Activated naive CD4-positive, alpha-beta T cell treated with anti-CD3 and anti-CD28 coated beads, Interleukin-2, amount 50 U/mL, for 24 hours (primary cell): ENCODE data around the gene LRIF1.
A peak's percentile ranks its signal among the peaks of the same experiment; 100 is the strongest.

ENCODE experiments used
- H3K27ac Mint-ChIP-seq: one replicate; pipeline ENCODE4 v1.8.0; 2021; ENCODE audit warnings: mild to moderate bottlenecking, mixed read lengths
- H3K27me3 Mint-ChIP-seq: one replicate; pipeline ENCODE4 v1.8.0; 2021; ENCODE audit warnings: mixed read lengths
- H3K36me3 Mint-ChIP-seq: one replicate; pipeline ENCODE4 v1.8.0; 2021; ENCODE audit warnings: mixed read lengths
- H3K4me1 Mint-ChIP-seq: one replicate; pipeline ENCODE4 v1.8.0; 2021; ENCODE audit warnings: mixed read lengths
- H3K4me3 Mint-ChIP-seq: one replicate; pipeline ENCODE4 v1.8.0; 2021; ENCODE audit warnings: mild to moderate bottlenecking, mixed read lengths
- H3K9me3 Mint-ChIP-seq: one replicate; pipeline ENCODE4 v1.8.0; 2021; ENCODE audit warnings: mixed read lengths

Gene LRIF1

DNA sequence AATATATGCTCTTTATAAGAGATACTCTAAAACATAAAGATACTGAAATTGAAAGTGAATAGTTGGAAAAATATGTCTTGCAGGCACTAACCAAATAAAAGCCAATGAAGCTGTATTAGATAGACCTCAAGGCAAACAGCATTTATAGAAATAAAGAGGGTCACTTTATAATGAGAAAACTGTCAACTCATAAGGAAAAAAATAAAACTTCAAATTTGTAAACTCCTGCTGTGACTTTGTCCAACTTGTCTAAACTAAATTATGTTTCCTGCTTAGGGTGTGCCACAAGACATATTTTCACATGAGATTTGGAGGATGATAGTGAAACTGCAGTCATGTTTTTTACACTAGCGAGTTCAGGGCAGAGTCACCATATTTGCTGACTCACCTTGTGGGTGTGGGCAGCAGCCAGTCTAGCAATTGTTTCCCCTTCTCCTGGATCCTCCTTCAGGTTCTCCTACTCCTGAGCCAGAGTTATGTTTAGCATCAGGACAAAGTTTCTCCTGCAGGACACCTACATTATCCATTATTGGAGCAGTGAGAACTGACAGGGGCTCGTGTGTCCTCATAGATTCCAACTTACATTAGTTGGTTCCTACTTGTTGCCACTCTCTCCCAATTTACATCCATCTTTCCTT, 46.9 kb downstream of the LRIF1 start:
- Mint-ChIP-seq H3K27ac (peak overlapping the region; percentile 0), H3K4me3 (peak overlapping the region; percentile 5), H3K9me3 (peaks cover 6% of the 10 kb centered on the region), H3K27me3 (no peaks in the 10 kb centered on the region), H3K4me1 (peaks cover 13% of the 10 kb centered on the region), H3K36me3 (peaks cover 8% of the 10 kb centered on the region)

DNA sequence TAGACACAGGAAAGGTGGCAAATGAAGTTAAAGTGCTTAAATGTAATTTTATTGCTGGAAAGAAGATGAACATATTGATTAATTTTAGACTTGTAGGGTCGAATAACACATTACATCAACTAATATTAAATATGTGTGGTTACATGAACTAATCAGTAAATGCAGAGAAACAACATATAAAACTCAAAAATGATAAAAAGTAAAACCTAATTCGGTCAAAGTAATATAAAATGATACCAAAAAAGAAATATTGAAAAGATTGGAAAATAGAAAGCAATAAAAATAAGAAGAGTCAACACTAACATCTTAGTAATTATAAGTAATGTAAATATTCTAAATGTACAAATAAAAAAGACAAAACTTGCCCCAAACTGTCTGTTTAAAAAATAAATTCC, 47.5 kb downstream of the LRIF1 start:
- peaks cover 13% of the 10 kb centered on the region for H3K4me1 Mint-ChIP-seq
- peak overlapping the region; percentile 5 for H3K4me3 Mint-ChIP-seq
- peaks cover 8% of the 10 kb centered on the region for H3K36me3 Mint-ChIP-seq
- H3K27ac Mint-ChIP-seq: no peak overlapping the region
- peaks cover 4% of the 10 kb centered on the region for H3K9me3 Mint-ChIP-seq
- no peaks in the 10 kb centered on the region for H3K27me3 Mint-ChIP-seq

DNA sequence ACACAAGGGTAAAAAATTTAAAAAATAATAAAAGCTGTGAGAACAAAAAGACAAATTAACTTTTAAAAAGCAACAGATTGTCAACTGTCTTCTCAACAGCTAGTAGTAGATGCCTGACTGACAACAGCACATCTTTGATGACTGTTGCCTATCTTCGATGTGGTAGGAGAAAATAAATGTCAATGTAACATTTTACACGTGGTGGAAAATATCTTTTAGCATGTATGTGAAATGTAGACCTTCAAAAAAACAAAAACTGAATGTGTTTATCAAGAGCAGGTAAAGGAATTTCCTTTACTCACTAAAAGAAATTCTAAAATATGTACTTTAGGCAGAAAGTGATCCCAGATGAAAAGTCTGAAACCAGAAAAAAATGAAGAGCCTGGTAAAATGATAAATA, 47.9 kb downstream of the LRIF1 start:
- no peak overlapping the region for H3K4me3 Mint-ChIP-seq
- peaks cover 13% of the 10 kb centered on the region for H3K4me1 Mint-ChIP-seq
- H3K36me3 Mint-ChIP-seq: peaks cover 8% of the 10 kb centered on the region
- H3K9me3 Mint-ChIP-seq: peaks cover 9% of the 10 kb centered on the region
- no peak overlapping the region for H3K27ac Mint-ChIP-seq
- H3K27me3 Mint-ChIP-seq: no peaks in the 10 kb centered on the region

DNA sequence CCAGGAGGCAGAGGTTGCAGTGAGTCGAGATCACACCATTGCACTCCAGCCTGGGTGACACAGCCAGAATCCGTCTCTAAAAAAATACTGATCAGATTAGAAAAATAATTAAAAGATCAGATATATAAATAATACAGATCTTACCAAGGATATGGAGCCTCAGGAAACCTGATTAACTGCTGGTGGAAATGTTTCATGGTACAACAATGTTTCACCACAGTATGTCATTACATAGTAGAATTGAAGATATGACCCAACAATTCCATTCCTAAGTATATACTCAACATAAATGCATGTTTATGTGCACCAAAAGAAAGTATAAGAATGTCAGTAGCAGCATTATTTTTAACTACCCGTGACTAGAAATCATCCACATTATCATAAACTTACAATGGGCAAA, 49.0 kb downstream of the LRIF1 start:
- Mint-ChIP-seq H3K27me3 (no peaks in the 10 kb centered on the region), H3K4me3 (no peak overlapping the region), H3K9me3 (peaks cover 12% of the 10 kb centered on the region), H3K4me1 (peaks cover 13% of the 10 kb centered on the region), H3K36me3 (peaks cover 6% of the 10 kb centered on the region), H3K27ac (no peak overlapping the region)

DNA sequence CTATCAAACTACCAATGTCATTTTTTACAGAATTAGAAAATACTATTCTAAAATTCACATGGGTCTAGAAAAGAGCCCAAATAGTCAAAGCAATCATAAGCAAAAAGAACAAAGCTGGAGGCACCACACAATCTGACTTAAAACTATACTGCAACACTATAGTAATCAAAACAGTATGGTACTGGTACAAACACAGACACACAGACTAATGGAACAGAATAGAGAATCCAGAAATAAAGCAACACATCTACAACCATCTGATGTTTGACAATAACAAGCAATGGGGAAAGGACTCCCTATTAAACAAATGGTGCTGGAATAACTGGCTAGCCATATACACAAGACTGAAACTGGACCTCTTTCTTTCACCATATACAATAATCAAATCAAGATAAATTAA, 50.9 kb downstream of the LRIF1 start:
- Mint-ChIP-seq H3K9me3 (peaks cover 17% of the 10 kb centered on the region), H3K4me3 (no peak overlapping the region), H3K36me3 (peaks cover under 1% of the 10 kb centered on the region), H3K4me1 (peaks cover 15% of the 10 kb centered on the region), H3K27me3 (no peaks in the 10 kb centered on the region), H3K27ac (no peak overlapping the region)

DNA sequence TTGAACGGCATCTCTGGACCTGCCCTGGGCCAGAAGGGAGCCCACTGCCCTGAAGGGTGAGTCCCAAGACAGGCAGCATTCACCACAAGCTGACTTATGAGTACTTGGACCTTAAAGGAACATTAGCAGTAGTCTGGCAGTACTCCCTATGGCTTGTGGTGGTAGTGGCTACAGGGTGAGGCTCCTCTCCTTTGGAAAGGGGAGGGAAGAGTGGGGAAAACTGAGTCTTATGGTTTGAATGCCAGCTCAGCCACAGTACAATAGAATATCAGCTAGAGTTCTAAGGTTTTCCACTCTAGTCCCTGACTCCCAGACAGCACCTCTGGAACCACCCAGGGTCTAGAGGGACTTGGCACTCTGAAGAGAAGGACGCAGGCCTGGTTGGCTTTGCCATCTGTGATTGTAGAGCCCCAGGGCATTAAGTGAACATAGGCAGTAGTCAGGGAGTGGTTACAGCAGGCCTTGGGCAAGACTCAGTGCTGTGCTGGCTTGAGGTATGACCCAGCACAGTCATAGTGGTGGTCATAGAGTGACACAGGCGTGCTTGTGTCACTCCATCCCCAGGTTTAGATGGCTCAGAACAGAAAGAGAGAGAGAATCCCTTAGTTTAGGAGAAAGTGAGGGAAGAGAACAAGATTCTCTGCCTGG, 59.7 kb downstream of the LRIF1 start:
- peaks cover 36% of the 10 kb centered on the region for H3K36me3 Mint-ChIP-seq

DNA sequence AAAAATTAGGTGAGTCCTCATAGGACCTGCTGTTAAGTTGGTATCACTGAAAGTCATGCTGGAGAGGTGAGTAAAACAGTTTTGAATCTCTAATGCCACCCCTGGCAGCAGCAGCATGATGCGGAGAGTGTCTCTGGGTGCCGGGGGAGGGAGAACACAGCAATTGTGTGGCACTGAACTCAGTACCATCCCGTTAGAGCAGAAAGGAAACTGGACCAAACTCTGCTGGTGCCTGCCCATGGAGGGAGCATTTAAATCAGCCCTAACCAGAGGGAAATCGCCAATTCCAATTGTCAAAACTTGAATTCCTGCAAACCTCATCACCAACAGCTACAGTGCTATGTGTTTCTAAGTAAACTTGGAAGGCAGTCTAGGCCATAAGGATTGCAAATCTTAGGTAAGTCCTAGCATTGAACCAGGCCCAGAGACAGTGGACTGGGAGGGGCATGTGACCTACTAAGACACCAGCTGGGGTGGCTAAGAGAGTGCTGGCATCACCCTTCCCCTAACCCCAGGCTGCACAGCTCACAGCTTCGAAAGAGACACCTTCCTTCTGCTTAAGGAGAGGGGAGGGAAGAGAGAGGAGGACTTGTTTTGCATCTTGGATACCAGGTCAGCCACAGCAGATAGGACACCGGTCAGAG, 60.8 kb downstream of the LRIF1 start:
- peak overlapping the region; percentile 41 for H3K27ac Mint-ChIP-seq
- no peaks in the 10 kb centered on the region for H3K27me3 Mint-ChIP-seq

More for the DNA sequence above, 59.7 kb downstream of the LRIF1 start:
- Mint-ChIP-seq H3K27me3 (no peaks in the 10 kb centered on the region), H3K9me3 (peaks cover 6% of the 10 kb centered on the region), H3K27ac (peak overlapping the region; percentile 76), H3K4me1 (peaks cover 41% of the 10 kb centered on the region), H3K4me3 (no peak overlapping the region)

DNA sequence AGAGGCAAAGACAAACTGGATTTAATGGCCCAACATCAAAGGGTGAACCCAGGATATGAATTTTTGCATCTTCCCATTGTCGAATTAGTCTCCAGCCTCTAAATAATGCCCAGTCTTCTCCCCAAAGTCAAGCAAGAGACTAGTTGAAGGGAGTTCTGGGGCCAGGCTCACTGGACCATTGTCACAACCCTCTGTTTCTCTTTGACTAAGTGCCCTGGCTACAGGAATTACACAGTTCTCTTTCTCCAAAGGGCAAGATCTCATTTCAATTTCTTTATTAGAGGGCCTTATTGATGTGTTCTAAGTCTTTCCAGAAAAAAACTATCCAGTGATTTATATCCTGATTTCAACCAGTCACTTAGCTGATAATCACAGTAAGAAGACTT, 64.3 kb downstream of the LRIF1 start:
- no peaks in the 10 kb centered on the region for H3K9me3 Mint-ChIP-seq
- peak overlapping the region; percentile 69 for H3K27ac Mint-ChIP-seq
- H3K36me3 Mint-ChIP-seq: peaks cover 64% of the 10 kb centered on the region
- H3K4me1 Mint-ChIP-seq: peaks cover 73% of the 10 kb centered on the region
- H3K27me3 Mint-ChIP-seq: no peaks in the 10 kb centered on the region
- no peak overlapping the region for H3K4me3 Mint-ChIP-seq

More for the DNA sequence above, 60.8 kb downstream of the LRIF1 start:
- Mint-ChIP-seq H3K4me3 (no peak overlapping the region), H3K9me3 (peaks cover 3% of the 10 kb centered on the region), H3K36me3 (peaks cover 43% of the 10 kb centered on the region), H3K4me1 (peaks cover 52% of the 10 kb centered on the region)

DNA sequence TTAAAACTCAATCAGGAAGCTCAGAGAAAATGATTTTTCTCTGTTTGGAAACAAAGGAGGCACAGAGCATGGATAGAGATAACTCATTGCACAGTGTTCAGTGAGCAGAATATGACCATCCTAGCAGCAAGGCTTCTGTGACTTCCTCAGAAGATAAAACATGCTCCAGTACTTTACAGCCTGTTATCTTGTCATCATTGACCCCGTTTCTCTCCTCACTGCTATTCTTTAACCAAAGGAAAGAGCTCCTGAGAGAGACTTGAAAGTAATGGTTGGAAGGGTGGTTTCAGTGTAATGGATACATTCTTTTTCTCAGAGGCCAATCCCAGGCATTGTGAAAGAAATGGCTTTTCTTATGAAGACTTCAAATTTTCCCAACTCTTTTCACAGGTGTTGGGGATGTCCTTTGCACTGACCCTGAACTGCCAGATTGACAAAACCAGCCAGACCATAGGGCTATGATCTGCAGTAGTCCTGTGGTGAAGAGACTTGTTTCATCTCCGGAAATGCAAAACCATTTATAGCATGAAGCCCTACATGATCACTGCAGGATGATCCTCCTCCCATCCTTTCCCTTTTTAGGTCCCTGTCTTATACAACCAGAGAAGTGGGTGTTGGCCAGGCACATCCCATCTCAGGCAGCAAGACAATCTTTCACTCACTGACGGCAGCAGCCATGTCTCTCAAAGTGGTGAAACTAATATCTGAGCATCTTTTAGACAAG, 64.8 kb downstream of the LRIF1 start:
- no peak overlapping the region for H3K4me3 Mint-ChIP-seq

DNA sequence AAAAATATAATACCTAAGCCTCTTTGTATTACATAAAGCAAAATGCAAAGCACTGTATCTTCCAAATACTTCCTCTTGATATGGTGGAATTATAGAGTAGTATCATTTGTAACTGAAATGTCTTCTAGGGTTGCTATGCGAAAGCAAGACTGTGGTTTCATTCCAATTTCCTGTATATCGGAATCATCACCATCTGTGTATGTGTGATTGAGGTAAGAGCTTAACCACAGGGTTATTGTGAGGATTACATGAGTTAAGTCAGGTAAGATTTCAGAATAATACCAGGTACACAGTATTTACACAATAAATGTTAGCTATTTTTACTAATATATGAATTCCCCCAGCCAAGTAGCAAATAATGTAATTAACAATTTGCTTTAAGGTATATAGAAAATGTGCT, 66.0 kb downstream of the LRIF1 start:
- Mint-ChIP-seq H3K9me3 (no peaks in the 10 kb centered on the region), H3K4me1 (peaks cover 80% of the 10 kb centered on the region), H3K36me3 (peaks cover 70% of the 10 kb centered on the region), H3K4me3 (peak overlapping the region; percentile 40), H3K27ac (peak overlapping the region; percentile 99), H3K27me3 (no peaks in the 10 kb centered on the region)

More for the DNA sequence above, 64.8 kb downstream of the LRIF1 start:
- peaks cover 73% of the 10 kb centered on the region for H3K4me1 Mint-ChIP-seq
- H3K36me3 Mint-ChIP-seq: peaks cover 62% of the 10 kb centered on the region
- H3K27me3 Mint-ChIP-seq: no peaks in the 10 kb centered on the region
- no peaks in the 10 kb centered on the region for H3K9me3 Mint-ChIP-seq
- H3K27ac Mint-ChIP-seq: peak overlapping the region; percentile 69
